ENCODE measurements around the gene SLC35G4.

DNA sequence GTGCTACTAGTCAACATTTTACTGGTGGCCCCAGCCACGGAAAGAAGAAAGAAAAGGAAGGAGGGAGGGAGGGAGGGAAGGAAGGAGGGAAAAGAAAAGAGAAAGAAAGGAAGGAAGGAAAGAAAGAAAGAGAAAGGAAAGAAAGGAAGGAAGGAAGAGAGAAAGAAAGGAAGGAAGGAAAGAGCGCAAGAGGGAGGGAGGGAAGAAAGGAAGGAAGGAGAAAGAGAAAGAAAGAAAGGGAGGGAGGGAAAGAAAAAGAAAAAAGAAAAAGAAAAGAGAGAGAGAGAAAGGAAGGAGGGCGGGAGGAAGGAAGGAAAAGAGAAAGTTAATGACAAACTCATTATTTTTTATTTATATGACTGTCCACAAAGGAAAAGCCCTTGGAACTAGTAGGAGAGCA, 34.9 kb upstream of the SLC35G4 start:
- TF ChIP-seq, protein P1, sequence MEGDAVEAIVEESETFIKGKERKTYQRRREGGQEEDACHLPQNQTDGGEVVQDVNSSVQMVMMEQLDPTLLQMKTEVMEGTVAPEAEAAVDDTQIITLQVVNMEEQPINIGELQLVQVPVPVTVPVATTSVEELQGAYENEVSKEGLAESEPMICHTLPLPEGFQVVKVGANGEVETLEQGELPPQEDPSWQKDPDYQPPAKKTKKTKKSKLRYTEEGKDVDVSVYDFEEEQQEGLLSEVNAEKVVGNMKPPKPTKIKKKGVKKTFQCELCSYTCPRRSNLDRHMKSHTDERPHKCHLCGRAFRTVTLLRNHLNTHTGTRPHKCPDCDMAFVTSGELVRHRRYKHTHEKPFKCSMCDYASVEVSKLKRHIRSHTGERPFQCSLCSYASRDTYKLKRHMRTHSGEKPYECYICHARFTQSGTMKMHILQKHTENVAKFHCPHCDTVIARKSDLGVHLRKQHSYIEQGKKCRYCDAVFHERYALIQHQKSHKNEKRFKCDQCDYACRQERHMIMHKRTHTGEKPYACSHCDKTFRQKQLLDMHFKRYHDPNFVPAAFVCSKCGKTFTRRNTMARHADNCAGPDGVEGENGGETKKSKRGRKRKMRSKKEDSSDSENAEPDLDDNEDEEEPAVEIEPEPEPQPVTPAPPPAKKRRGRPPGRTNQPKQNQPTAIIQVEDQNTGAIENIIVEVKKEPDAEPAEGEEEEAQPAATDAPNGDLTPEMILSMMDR (IDR thresholded peaks at IDR 0.05): no peak
- no peak for TF ChIP-seq POLR2A (IDR thresholded peaks at IDR 0.05)

Data from body of pancreas (tissue), 4 donors.